K562 (cell line): ENCODE measurements around the gene TSSK2. TPM values are rescaled to one million over a fixed set of nuclear protein-coding genes. Genes with fewer than 3 reads are reported as not detected.
A peak's percentile ranks its signal among the peaks of the same experiment; 100 is the strongest.

ENCODE experiments used
- ARID1B ChIP-seq: fragments of 450-650 bp; IDR thresholded peaks from 2 replicates; pipeline ENCODE4 v1.6.1; 2016; ENCODE audit warnings: antibody characterized with exemption, mild to moderate bottlenecking, inconsistent platforms
- BCL6 ChIP-seq: fragments of 250-450 bp; sonication (Bioruptor Pico); IDR thresholded peaks from 2 replicates; pipeline ENCODE4 v1.4.0; 2020
- BRCA1 ChIP-seq, 2 experiments: fragments of 450-650 bp in 1 of 2; sonication (generic) in 1 of 2; formaldehyde crosslinking in 1 of 2; IDR thresholded peaks; 2 replicates each; pipeline versions ENCODE4 v1.5.0 to v1.6.1; 2017 to 2020; ENCODE audit warnings: mild to moderate bottlenecking in 1 of 2, missing genetic modification reagents in 1 of 2
- CBX2 ChIP-seq: fragments of 200-600 bp; sonication (generic); IDR thresholded peaks from one replicate; pipeline ENCODE4 v1.6.1; 2012; ENCODE audit warnings: mild to moderate bottlenecking, low read length, inconsistent platforms; ENCODE audit not compliant: insufficient read depth, poor library complexity, severe bottlenecking
- CHD2 ChIP-seq: IDR thresholded peaks from 2 replicates; pipeline ENCODE4 v1.6.1; 2011; ENCODE audit warnings: low read depth, low read length
- E2F3 ChIP-seq: fragments of 250-450 bp; sonication (Bioruptor Pico); IDR thresholded peaks from 2 replicates; pipeline ENCODE4 v1.4.0; 2020; ENCODE audit warnings: mild to moderate bottlenecking
- E2F6 ChIP-seq, 2 experiments: IDR thresholded peaks; 2 replicates each; pipeline ENCODE4 v1.6.1; 2011; ENCODE audit warnings: borderline replicate concordance in 1 of 2, control low read depth in 1 of 2, low read depth in 1 of 2, low read length in 1 of 2, mild to moderate bottlenecking in 1 of 2, mixed read lengths in 1 of 2, moderate library complexity in 1 of 2; ENCODE audit not compliant: insufficient read depth in 1 of 2, insufficient read length in 1 of 2, poor library complexity in 1 of 2, severe bottlenecking in 1 of 2; ENCODE audit errors: extremely low read depth in 1 of 2
- ETV1 ChIP-seq: fragments of 450-650 bp; conservative IDR thresholded peaks from 2 replicates; pipeline ENCODE4 v1.6.1; 2016; ENCODE audit warnings: missing genetic modification characterization, control low read depth, low read depth, missing compliant biosample characterization
- FOXK1 ChIP-seq: sonication (generic); formaldehyde crosslinking; IDR thresholded peaks from 2 replicates; pipeline ENCODE4 v1.8.0; 2022; ENCODE audit warnings: missing genetic modification reagents, mild to moderate bottlenecking, borderline replicate concordance
- FUS ChIP-seq: fragments of 200-400 bp; formaldehyde crosslinking; optimal IDR thresholded peaks from 2 replicates; pipeline ENCODE3; 2017; ENCODE audit warnings: low read depth, low read length
- HDAC8 ChIP-seq: fragments of 450-650 bp; IDR thresholded peaks from 2 replicates; pipeline ENCODE4 v1.6.1; 2016; ENCODE audit warnings: mild to moderate bottlenecking, missing genetic modification characterization, moderate library complexity, missing compliant biosample characterization
- HDGF ChIP-seq: fragments of 450-650 bp; IDR thresholded peaks from 2 replicates; pipeline ENCODE4 v1.6.1; 2016
- L3MBTL2 ChIP-seq: fragments of 450-650 bp; IDR thresholded peaks from 2 replicates; pipeline ENCODE4 v1.6.1; 2016; ENCODE audit warnings: mild to moderate bottlenecking, moderate library complexity
- PHB2 ChIP-seq: fragments of 450-650 bp; IDR thresholded peaks from 2 replicates; pipeline ENCODE4 v1.6.1; 2017; ENCODE audit warnings: low read depth
- RFX7 ChIP-seq: fragments of 250-450 bp; sonication (Bioruptor Pico); IDR thresholded peaks from 2 replicates; pipeline ENCODE4 v1.5.1; 2021; ENCODE audit warnings: mild to moderate bottlenecking
- TRIM28 ChIP-seq: fragments of 450-650 bp; IDR thresholded peaks from 2 replicates; pipeline ENCODE4 v1.6.1; 2017
- TSHZ1 ChIP-seq: fragments of 250-450 bp; sonication (Bioruptor Pico); IDR thresholded peaks from 2 replicates; pipeline ENCODE4 v1.4.0; 2020; ENCODE audit warnings: mild to moderate bottlenecking, moderate library complexity
- ZBTB26 ChIP-seq: fragments of 450-650 bp; formaldehyde crosslinking; IDR thresholded peaks from 2 replicates; pipeline ENCODE4 v1.4.0; 2022; ENCODE audit warnings: missing genetic modification characterization
- ZBTB33 ChIP-seq: sonication (generic); formaldehyde crosslinking; IDR thresholded peaks from 2 replicates; pipeline ENCODE4 v1.8.1; 2023; ENCODE audit warnings: mild to moderate bottlenecking, missing genetic modification reagents
- ZNF165 ChIP-seq: fragments of 250-450 bp; sonication (Bioruptor Pico); IDR thresholded peaks from 2 replicates; pipeline ENCODE4 v1.4.0; 2020; ENCODE audit warnings: borderline replicate concordance
- ZNF347 ChIP-seq: fragments of 450-650 bp; formaldehyde crosslinking; IDR thresholded peaks from 2 replicates; pipeline ENCODE4 v1.4.0; 2020; ENCODE audit warnings: low read depth, mild to moderate bottlenecking, moderate library complexity
- ZNF583 ChIP-seq: fragments of 250-450 bp; sonication (Bioruptor Pico); IDR thresholded peaks from 2 replicates; pipeline ENCODE4 v1.4.0; 2020
- ZNF717 ChIP-seq: fragments of 250-450 bp; sonication (Bioruptor Pico); IDR thresholded peaks from 2 replicates; pipeline ENCODE4 v1.5.0; 2021
- ZNF764 ChIP-seq: fragments of 250-450 bp; sonication (Bioruptor Pico); IDR thresholded peaks from 2 replicates; pipeline ENCODE4 v1.4.0; 2020; ENCODE audit warnings: low read depth, mild to moderate bottlenecking, moderate library complexity
- polyA plus RNA-seq, 8 experiments: library from polyadenylated mRNA; depleted of rRNA in 4 of 8; stranded (reverse) in 5 of 8; unstranded in 3 of 8; fragments of >200 nt; fragmentation: Nextera tagmentation in 2 of 8; fragmentation: Illumina TruSeq in 1 of 8; extraction: Ambion mirVana in 2 of 8; extraction: Trizol in 1 of 8; gene quantifications; 2 replicates each; pipeline versions ENCODE4 v1.2.1 to v1.2.3, GENCODE V29; 2011 to 2014; ENCODE audit warnings: inconsistent platforms in 1 of 8, missing spikeins in 1 of 8
- total RNA-seq, 7 experiments: library from RNA; depleted of rRNA in 6 of 7; stranded (reverse); fragments of >200 nt in 6 of 7; fragmentation: Illumina TruSeq in 2 of 7; extraction: Trizol in 2 of 7; gene quantifications; 2 replicates each; pipeline versions ENCODE4 v1.2.1 to v1.2.3, GENCODE V29; 2011 to 2021; ENCODE audit warnings: low replicate concordance in 1 of 7

TSSK2 gene
- total and polyA plus RNA-seq, 9 of the 15 experiments (the other 6 are each of a cell fraction or from before 2014, with no cell fraction given): 0.04 TPM; not detected in 8

- TF ChIP-seq TSHZ1 (peak; percentile 19; the same call in 1 of the 2 replicates), ETV1 (tag) (no peak), ZNF764 (CRISPR knock-in tag) (no peak), BCL6 (CRISPR knock-in tag) (0 out of 2 replicates have a peak, but pooled peaks have one; percentile 24), ZBTB33 (CRISPR knock-in tag) (no peak), RFX7 (no peak), TRIM28 (no peak), FOXK1 (no peak), CBX2 (no peak), ZBTB26 (no peak), PHB2 (no peak), E2F3 (no peak), BRCA1 (IDR thresholded peaks at IDR 0.05) (no peak), BRCA1 (CRISPR knock-in tag; IDR thresholded peaks at IDR 0.05) (no peak), L3MBTL2 (no peak), ZNF165 (CRISPR knock-in tag) (peak; percentile 69; the same call in 1 of the 2 replicates), CHD2 (no peak), FUS (no peak), ZNF717 (CRISPR knock-in tag) (no peak), ARID1B (no peak), E2F6 (IDR thresholded peaks at IDR 0.05; ENCODE audit: borderline replicate concordance in 1 of 2, extremely low read depth in 1 of 2, insufficient read depth in 1 of 2, insufficient read length in 1 of 2, low read depth in 1 of 2, low read length in 1 of 2, poor library complexity in 1 of 2, severe bottlenecking in 1 of 2) (no peak), HDAC8 (no peak), HDGF (no peak), ZNF347 (CRISPR knock-in tag) (0 out of 2 replicates have a peak, but pooled peaks have one; percentile 15), ZNF583 (0 out of 2 replicates have a peak, but pooled peaks have one; percentile 15)
Measured at GRCh38 chr22:19113429-19113828, 17.7 kb upstream of the TSSK2 start (continued).
